HG03025 (cell line): ENCODE data around the gene SEC14L2.

ENCODE experiments used
- ATAC-seq: cut with Tn5 transposase; IDR thresholded peaks from one replicate; pipeline ENCODE4 v1.9.1; 2021; ENCODE audit warnings: mild to moderate bottlenecking, moderate library complexity; ENCODE audit not compliant: unreplicated experiment, low FRiP score

The SEC14L2 gene

GRCh38 chr22:30424534-30425326, 27.9 kb downstream of the SEC14L2 start:
- no peak for ATAC-seq

DNA sequence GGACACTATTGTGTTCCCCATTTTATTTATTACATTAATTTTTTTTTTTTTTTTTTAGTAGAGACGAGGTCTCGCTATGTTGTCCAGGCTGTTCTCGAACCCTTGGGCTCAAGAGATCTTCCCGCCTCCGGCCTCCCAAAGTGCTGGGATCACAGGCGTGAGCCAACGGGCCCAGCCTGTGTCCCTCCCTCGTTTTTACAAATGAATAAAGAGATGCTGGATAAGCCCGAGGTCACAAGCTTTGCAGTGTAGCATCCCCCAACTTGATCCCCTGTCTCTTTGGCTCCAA, 28.5 kb downstream of the SEC14L2 start:
- no peak for ATAC-seq

- ATAC-seq = no peak
Measured at GRCh38 chr22:30425616-30426387, 29.0 kb downstream of the SEC14L2 start, which contains the start of gene MTFP1. TSS of gene MTFP1 (plus strand) at chr22:30425768. CDS start at chr22:30425880, 112 bp downstream.

DNA sequence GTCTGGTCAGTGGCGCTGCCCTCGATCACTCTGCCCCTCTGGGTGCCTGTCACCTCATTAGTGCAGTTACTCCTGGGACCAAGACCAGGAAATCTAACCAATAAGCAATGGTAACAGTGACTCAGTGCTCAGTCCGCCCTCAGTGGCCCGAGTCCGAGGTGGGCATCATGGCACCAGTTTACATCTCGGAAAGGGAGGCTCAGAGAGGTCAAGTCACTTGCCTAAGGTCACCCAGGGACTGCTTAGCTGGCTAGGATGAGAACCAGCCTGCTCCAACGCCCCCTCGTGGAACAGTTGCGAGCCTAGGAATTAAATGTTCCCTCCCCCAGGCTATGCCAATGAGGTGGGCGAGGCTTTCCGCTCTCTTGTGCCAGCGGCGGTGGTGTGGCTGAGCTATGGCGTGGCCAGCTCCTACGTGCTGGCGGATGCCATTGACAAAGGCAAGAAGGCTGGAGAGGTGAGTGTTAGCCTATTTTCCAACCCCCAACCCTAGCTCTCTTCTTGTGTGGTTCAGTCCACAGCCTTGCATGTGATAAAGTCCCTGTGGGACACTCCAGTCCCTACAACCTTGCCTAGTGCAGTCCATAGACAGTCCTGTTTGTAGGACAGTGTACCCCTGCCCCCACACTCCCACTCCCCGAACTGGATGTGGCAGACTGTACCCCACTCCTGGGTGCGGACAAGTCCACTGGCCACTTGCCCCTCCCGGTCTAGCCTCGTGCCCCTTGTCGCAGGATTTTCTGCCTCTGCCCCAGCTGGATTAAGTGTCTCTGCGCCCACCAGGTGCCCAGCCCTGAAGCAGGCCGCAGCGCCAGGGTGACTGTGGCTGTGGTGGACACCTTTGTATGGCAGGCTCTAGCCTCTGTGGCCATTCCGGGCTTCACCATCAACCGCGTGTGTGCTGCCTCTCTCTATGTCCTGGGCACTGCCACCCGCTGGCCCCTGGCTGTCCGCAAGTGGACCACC, 29.9 kb downstream of the SEC14L2 start:
- no peak for ATAC-seq

- no peak for ATAC-seq
Measured at GRCh38 chr22:30427871-30428270, 31.1 kb downstream of the SEC14L2 start.

- no peak for ATAC-seq
Measured at GRCh38 chr22:30429887-30430286, 33.1 kb downstream of the SEC14L2 start.

- ATAC-seq = no peak
Measured at GRCh38 chr22:30430933-30431332, 34.1 kb downstream of the SEC14L2 start.

DNA sequence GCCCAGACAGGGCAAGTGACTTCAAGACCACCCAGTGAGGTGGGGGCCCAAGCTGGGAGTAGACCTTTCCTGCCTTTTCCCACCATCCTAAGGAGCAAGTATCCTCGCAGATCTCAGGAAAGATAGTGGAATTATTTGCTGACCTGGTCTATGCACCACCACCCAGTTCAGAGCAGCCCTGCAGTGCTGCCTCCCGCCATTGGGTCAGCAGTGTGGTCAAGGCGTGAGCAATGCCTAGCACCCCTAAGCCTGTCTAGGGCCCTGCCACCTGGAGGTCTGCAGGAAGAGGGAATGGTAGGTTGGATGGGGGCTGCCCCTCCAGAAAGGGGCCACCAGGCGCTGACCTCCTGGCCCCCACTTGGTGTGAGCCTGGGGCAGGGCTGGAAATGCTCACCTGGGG, 35.3 kb downstream of the SEC14L2 start:
- ATAC-seq = no peak

- no peak for ATAC-seq
Measured at GRCh38 chr22:30432520-30432919, 35.7 kb downstream of the SEC14L2 start.

- no peak for ATAC-seq
Measured at GRCh38 chr22:30433227-30433626, 36.4 kb downstream of the SEC14L2 start.

- no peak for ATAC-seq
Measured at GRCh38 chr22:30433773-30434172, 37.0 kb downstream of the SEC14L2 start.

GRCh38 chr22:30434843-30435242, 38.0 kb downstream of the SEC14L2 start:
- no peak for ATAC-seq

DNA sequence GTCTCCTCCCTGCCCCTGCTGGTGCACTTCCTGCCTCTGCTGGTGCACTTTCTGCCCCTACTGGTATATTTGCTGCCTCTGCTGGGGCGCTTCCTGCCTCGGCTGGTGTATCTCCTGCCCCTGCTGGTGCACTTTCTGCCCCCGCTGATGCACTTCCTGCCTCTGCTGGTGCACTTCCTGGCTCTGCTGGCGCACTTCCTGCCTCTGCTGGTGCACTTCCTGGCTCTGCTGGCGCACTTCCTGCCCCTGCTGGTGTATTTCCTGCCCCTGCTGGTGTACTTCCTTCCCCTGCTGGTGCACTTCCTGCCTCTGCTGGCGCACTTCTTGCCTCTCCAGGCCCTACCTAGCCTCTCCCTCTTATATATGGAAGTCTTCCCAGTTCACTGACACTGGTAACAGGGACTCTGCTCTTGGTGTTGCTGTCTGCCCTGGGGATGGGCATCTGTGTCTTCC, 38.9 kb downstream of the SEC14L2 start:
- ATAC-seq = no peak

- no peak for ATAC-seq
Measured at GRCh38 chr22:30436196-30436595, 39.4 kb downstream of the SEC14L2 start.

GRCh38 chr22:30438559-30438958, 41.7 kb downstream of the SEC14L2 start:
- no peak for ATAC-seq

GRCh38 chr22:30439226-30439625, 42.4 kb downstream of the SEC14L2 start:
- no peak for ATAC-seq

DNA sequence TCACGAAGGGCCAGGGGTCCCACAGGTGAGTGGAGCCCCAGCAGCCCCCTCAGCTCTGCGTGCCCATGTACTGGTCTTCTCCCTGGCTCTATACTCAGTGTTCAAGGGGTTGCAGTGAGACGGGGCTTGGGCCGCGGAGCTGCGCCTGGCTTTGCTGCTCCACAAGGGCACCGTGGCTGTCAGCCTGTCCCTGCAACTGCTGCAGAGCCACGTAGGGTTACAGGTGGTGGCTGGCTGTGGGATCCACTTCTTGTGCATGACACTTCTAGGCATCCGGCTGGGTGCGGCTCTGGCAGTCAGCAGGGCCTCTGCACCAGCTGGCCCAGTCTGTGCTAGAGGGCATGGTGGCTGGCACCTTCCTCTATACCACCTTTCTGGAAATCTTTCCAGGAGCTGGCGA, 43.0 kb downstream of the SEC14L2 start:
- ATAC-seq = no peak

- no peak for ATAC-seq
Measured at GRCh38 chr22:30441088-30441487, 44.3 kb downstream of the SEC14L2 start.

- ATAC-seq = no peak
Measured at GRCh38 chr22:30444632-30445437, 48.0 kb downstream of the SEC14L2 start.
